Measurements from ENCODE around the gene SYPL1. TPM values are rescaled to one million over a fixed set of nuclear protein-coding genes. Genes with fewer than 3 reads are reported as not detected.

Gene SYPL1
- total RNA-seq, 1 experiment from 2014 or later, result 78.0 TPM

DNA sequence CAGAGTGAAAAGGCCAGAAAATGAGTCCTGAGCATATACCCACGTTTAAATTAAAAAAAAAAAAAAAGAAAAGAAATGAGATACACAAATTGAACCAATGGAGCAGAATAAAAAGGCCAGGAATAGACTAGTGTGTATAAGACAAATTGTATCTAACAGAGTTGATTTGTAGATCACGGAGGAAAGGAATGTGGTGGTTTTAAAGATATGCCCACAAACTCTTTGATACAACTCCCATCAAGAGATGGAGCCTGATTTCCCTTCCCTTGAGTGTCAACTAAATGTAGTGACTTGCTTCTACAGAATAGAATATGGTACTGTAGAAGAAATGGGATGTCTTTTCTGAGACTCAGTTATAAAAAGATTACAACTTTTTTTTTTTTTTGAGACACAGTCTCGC, 10.4 kb downstream of the SYPL1 start:
- RAD21 ChIA-PET (ENCODE audit: low non-redundant PET in 1 of 2, low total read pairs in 2 of 2, uncharacterized antibody in 2 of 2, unreplicated experiment in 2 of 2), result no interaction called here
- CTCF ChIA-PET, result no interaction called here
- POLR2A ChIA-PET, result no interaction called here

More for the DNA sequence above, 10.4 kb downstream of the SYPL1 start:
- Histone ChIP-seq H3K27me3 (ENCODE audit: insufficient read depth, low read length) (no peaks in the 10 kb centered on the region), H3K4me1 (ENCODE audit: control insufficient read depth in 1 of 2, insufficient read depth in 2 of 2, low read length in 2 of 2) (peaks cover 4 to 24% of the 10 kb centered on the region in 2 experiments; a peak in 2 of 4 replicates), H2AFZ (ENCODE audit: low read depth, low read length, poor library complexity, severe bottlenecking) (no peak overlapping the region), H4K20me1 (ENCODE audit: insufficient read depth) (peaks cover 31% of the 10 kb centered on the region), H3K9me3 (ENCODE audit: control insufficient read depth in 1 of 2, insufficient read depth in 1 of 2, low read depth in 1 of 2, low read length in 2 of 2) (no peaks in the 10 kb centered on the region), H3K27ac (ENCODE audit: low read depth, low read length) (no peak overlapping the region), H3K9me2 (ENCODE audit: insufficient read depth) (no peaks in the 10 kb centered on the region), H3K4me3 (replicated peaks in 1 of 2; ENCODE audit: low read depth in 1 of 2, low read length in 2 of 2) (no peak overlapping the region), H3K4me2 (ENCODE audit: low read length) (no peak overlapping the region), H3K79me2 (ENCODE audit: insufficient read depth, low read length) (peaks cover 86% of the 10 kb centered on the region), H3K36me3 (ENCODE audit: control insufficient read depth in 1 of 2, insufficient read depth in 2 of 2, low read length in 2 of 2) (peaks cover 3% of the 10 kb centered on the region in 2 experiments; a peak in 2 of 4 replicates), H3K9ac (ENCODE audit: low read length) (no peak overlapping the region)
- TF ChIP-seq CBX3 (IDR thresholded peaks at IDR 0.05; ENCODE audit: low read depth) (no peak), EGR1 (IDR thresholded peaks at IDR 0.05; ENCODE audit: low read depth) (no peak), CEBPB (IDR thresholded peaks at IDR 0.05; ENCODE audit: low read depth) (no peak), EZH2 (IDR thresholded peaks at IDR 0.05) (no peak), POLR2A (IDR thresholded peaks at IDR 0.05; ENCODE audit: borderline replicate concordance, extremely low read depth, insufficient read depth, insufficient read length) (no peak), ELF1 (IDR thresholded peaks at IDR 0.05; ENCODE audit: borderline replicate concordance, low read depth) (no peak), SRF (IDR thresholded peaks at IDR 0.05; ENCODE audit: low read depth) (no peak), EZH2phosphoT487 (IDR thresholded peaks at IDR 0.05; ENCODE audit: borderline replicate concordance) (no peak), ZFX (IDR thresholded peaks at IDR 0.05) (no peak)
- TF ChIP-seq, protein P1, sequence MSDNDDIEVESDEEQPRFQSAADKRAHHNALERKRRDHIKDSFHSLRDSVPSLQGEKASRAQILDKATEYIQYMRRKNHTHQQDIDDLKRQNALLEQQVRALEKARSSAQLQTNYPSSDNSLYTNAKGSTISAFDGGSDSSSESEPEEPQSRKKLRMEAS (IDR thresholded peaks at IDR 0.05), result no peak
- TF ChIP-seq, protein P2, sequence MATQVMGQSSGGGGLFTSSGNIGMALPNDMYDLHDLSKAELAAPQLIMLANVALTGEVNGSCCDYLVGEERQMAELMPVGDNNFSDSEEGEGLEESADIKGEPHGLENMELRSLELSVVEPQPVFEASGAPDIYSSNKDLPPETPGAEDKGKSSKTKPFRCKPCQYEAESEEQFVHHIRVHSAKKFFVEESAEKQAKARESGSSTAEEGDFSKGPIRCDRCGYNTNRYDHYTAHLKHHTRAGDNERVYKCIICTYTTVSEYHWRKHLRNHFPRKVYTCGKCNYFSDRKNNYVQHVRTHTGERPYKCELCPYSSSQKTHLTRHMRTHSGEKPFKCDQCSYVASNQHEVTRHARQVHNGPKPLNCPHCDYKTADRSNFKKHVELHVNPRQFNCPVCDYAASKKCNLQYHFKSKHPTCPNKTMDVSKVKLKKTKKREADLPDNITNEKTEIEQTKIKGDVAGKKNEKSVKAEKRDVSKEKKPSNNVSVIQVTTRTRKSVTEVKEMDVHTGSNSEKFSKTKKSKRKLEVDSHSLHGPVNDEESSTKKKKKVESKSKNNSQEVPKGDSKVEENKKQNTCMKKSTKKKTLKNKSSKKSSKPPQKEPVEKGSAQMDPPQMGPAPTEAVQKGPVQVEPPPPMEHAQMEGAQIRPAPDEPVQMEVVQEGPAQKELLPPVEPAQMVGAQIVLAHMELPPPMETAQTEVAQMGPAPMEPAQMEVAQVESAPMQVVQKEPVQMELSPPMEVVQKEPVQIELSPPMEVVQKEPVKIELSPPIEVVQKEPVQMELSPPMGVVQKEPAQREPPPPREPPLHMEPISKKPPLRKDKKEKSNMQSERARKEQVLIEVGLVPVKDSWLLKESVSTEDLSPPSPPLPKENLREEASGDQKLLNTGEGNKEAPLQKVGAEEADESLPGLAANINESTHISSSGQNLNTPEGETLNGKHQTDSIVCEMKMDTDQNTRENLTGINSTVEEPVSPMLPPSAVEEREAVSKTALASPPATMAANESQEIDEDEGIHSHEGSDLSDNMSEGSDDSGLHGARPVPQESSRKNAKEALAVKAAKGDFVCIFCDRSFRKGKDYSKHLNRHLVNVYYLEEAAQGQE (IDR thresholded peaks at IDR 0.05; ENCODE audit: low read depth), result no peak
- TF ChIP-seq, protein P3, sequence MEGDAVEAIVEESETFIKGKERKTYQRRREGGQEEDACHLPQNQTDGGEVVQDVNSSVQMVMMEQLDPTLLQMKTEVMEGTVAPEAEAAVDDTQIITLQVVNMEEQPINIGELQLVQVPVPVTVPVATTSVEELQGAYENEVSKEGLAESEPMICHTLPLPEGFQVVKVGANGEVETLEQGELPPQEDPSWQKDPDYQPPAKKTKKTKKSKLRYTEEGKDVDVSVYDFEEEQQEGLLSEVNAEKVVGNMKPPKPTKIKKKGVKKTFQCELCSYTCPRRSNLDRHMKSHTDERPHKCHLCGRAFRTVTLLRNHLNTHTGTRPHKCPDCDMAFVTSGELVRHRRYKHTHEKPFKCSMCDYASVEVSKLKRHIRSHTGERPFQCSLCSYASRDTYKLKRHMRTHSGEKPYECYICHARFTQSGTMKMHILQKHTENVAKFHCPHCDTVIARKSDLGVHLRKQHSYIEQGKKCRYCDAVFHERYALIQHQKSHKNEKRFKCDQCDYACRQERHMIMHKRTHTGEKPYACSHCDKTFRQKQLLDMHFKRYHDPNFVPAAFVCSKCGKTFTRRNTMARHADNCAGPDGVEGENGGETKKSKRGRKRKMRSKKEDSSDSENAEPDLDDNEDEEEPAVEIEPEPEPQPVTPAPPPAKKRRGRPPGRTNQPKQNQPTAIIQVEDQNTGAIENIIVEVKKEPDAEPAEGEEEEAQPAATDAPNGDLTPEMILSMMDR (IDR thresholded peaks at IDR 0.05 in 2 of 3, conservative IDR thresholded peaks at IDR 0.05 in 1 of 3; ENCODE audit: borderline replicate concordance in 1 of 3, insufficient read depth in 1 of 3, low read depth in 2 of 3, low read length in 2 of 3), result no peak
- BruUV-seq (replicated peaks), result no TSS peak
- no peak for ATAC-seq
- no peak for DNase-seq (ENCODE audit: low read depth, low spot score)
- intact Hi-C loops (cut with micrococcal nuclease), result no loop called here

Measured in HCT116 (cell line).